B cell (primary cell): Measurements from ENCODE around the gene PDHX. TPM values are rescaled to one million over a fixed set of nuclear protein-coding genes. Genes with fewer than 3 reads are reported as not detected.

Experiments used
- ATAC-seq: fragments of 200-7000 bp; cut with Tn5 transposase; one replicate; pipeline ENCODE4 v1.10.0; 2021; ENCODE audit warnings: low read depth, mild to moderate bottlenecking, moderate number of reproducible peaks, moderate library complexity
- CTCF ChIA-PET: fragments of 350-600 bp; sonication (Branson Sonifier 250); formaldehyde crosslinking; loops from one replicate; lab custom pipeline; 2021; ENCODE audit warnings: antibody characterized with exemption, inconsistent platforms; lab: Charles Lee
- POLR2A ChIA-PET: fragments of 350-600 bp; sonication (Branson Sonifier 250); formaldehyde crosslinking; loops from one replicate; lab custom pipeline; 2021; ENCODE audit warnings: antibody characterized with exemption; lab: Charles Lee
- DNase-seq: peaks from one replicate; pipeline ENCODE4 v3.0.0; 2013
- H2AFZ ChIP-seq: 2 replicates; pipeline ENCODE4 v1.6.1; 2012; ENCODE audit warnings: mild to moderate bottlenecking, low read depth, low read length; ENCODE audit not compliant: insufficient read depth, poor library complexity, severe bottlenecking
- H3K27ac ChIP-seq, 2 donors: 1 replicate in 1 of 2; 2 replicates in 1 of 2; pipeline ENCODE4 v1.5.1; 2012 to 2013; ENCODE audit warnings: low read length in 2 of 2, mild to moderate bottlenecking in 2 of 2, moderate library complexity in 1 of 2
- H3K27me3 ChIP-seq, 4 experiments: fragments of 200-600 bp in 1 of 4; sonication (generic) in 1 of 4; replicated peaks in 1 of 4; 1 replicate in 2 of 4; 2 replicates in 2 of 4; pipeline versions ENCODE4 v1.6.1 to v1.7.0; 2013 to 2016; ENCODE audit warnings: low read length in 3 of 4, mild to moderate bottlenecking in 2 of 4, mixed read lengths in 1 of 4, moderate library complexity in 1 of 4; ENCODE audit not compliant: insufficient read depth in 4 of 4, control insufficient read depth in 3 of 4; ENCODE audit errors: control extremely low read depth in 1 of 4
- H3K36me3 ChIP-seq, 2 experiments: replicated peaks in 1 of 2; 1 replicate in 1 of 2; 2 replicates in 1 of 2; pipeline versions ENCODE4 v1.6.1 to v1.7.1; 2013; ENCODE audit warnings: low read length in 1 of 2; ENCODE audit not compliant: insufficient read depth in 2 of 2, control insufficient read depth in 1 of 2; ENCODE audit errors: control extremely low read depth in 1 of 2, extremely low read depth in 1 of 2
- H3K4me1 ChIP-seq, 2 donors: fragments of 200-600 bp in 1 of 2; sonication (generic) in 1 of 2; 1 replicate in 1 of 2; 2 replicates in 1 of 2; pipeline versions ENCODE4 v1.5.1 to v1.6.1; 2013 to 2017; ENCODE audit warnings: low read length in 2 of 2; ENCODE audit not compliant: control insufficient read depth in 2 of 2, insufficient read depth in 2 of 2
- H3K4me2 ChIP-seq: replicated peaks from 2 replicates; pipeline ENCODE3; 2012; ENCODE audit warnings: mild to moderate bottlenecking, low read depth, low read length; ENCODE audit not compliant: poor library complexity, severe bottlenecking
- H3K4me3 ChIP-seq, 5 experiments: fragments of 200-600 bp in 1 of 5; sonication (generic) in 1 of 5; 1 replicate in 3 of 5; 2 replicates in 2 of 5; pipeline versions ENCODE4 v1.5.1 to v1.7.0; 2011 to 2016; ENCODE audit warnings: low read length in 4 of 5, mild to moderate bottlenecking in 4 of 5, low read depth in 2 of 5, control low read depth in 1 of 5, moderate library complexity in 1 of 5; ENCODE audit not compliant: insufficient read depth in 1 of 5; ENCODE audit errors: control extremely low read depth in 1 of 5, extremely low read depth in 1 of 5
- H3K79me2 ChIP-seq: fragments of 200-600 bp; sonication (generic); one replicate; pipeline ENCODE4 v1.6.0; 2016; ENCODE audit warnings: low read length; ENCODE audit not compliant: control insufficient read depth, insufficient read depth
- H3K9ac ChIP-seq: fragments of 200-600 bp; sonication (generic); 2 replicates; pipeline ENCODE4 v1.6.1; 2017; ENCODE audit warnings: mild to moderate bottlenecking, low read length, moderate library complexity
- H3K9me3 ChIP-seq, 3 donors: one replicate each; pipeline versions ENCODE4 v1.6.1 to v1.7.1; 2013; ENCODE audit warnings: low read length in 2 of 3; ENCODE audit not compliant: control insufficient read depth in 2 of 3, insufficient read depth in 1 of 3; ENCODE audit errors: control extremely low read depth in 1 of 3
- H4K20me1 ChIP-seq: 2 replicates; pipeline ENCODE4 v1.6.0; 2012; ENCODE audit warnings: mild to moderate bottlenecking, low read length; ENCODE audit not compliant: insufficient read depth, control insufficient read depth, poor library complexity, severe bottlenecking
- H3K27ac Mint-ChIP-seq: one replicate; pipeline ENCODE4 v1.8.0; 2021; ENCODE audit warnings: mixed read lengths
- H3K27me3 Mint-ChIP-seq: one replicate; pipeline ENCODE4 v1.8.0; 2021; ENCODE audit warnings: mixed read lengths
- H3K4me1 Mint-ChIP-seq: one replicate; pipeline ENCODE4 v1.8.0; 2021; ENCODE audit warnings: mixed read lengths
- H3K4me3 Mint-ChIP-seq: one replicate; pipeline ENCODE4 v1.8.0; 2021; ENCODE audit warnings: mixed read lengths
- H3K9me3 Mint-ChIP-seq: one replicate; pipeline ENCODE4 v1.8.0; 2022; ENCODE audit warnings: mixed read lengths; ENCODE audit not compliant: insufficient read depth
- CTCF ChIP-seq: fragments of 200-600 bp; IDR thresholded peaks from one replicate; pipeline ENCODE4 v1.8.0; 2022; ENCODE audit warnings: antibody characterized with exemption, mild to moderate bottlenecking
- EZH2 ChIP-seq: IDR thresholded peaks from 2 replicates; pipeline ENCODE4 v1.6.1; 2012; ENCODE audit warnings: borderline replicate concordance, low read depth, mild to moderate bottlenecking, moderate library complexity, low read length; ENCODE audit not compliant: insufficient read depth, poor library complexity, severe bottlenecking
- WGBS: methylation state at CpG from one replicate; pipeline ENCODE4 v1.1.5; 2013; ENCODE audit warnings: missing lambda C conversion rate; ENCODE audit not compliant: insufficient coverage; 5-methylcytosine and 5-hydroxymethylcytosine counted together
- intact Hi-C: fragments of 100-400 bp; cut with micrococcal nuclease; formaldehyde crosslinking; loops from one replicate; pipeline ENCODE4 v1.10.0; 2022
- polyA plus RNA-seq: library from polyadenylated mRNA; depleted of rRNA; stranded (reverse); fragments of >200 nt; gene quantifications from 2 replicates; pipeline ENCODE4 v1.2.3, GENCODE V29; 2012
- total RNA-seq, 2 donors: library from RNA; stranded (reverse); fragments of 120-200 nt in 1 of 2; gene quantifications; 1 replicate in 1 of 2; 2 replicates in 1 of 2; pipeline versions ENCODE4 v1.2.3 to v1.2.4, GENCODE V29; 2013 to 2022

PDHX gene
- total and polyA plus RNA-seq, 2 donors (not counting 1 experiment from before 2014, with no cell fraction given), result 6.2 to 35.4 TPM

DNA sequence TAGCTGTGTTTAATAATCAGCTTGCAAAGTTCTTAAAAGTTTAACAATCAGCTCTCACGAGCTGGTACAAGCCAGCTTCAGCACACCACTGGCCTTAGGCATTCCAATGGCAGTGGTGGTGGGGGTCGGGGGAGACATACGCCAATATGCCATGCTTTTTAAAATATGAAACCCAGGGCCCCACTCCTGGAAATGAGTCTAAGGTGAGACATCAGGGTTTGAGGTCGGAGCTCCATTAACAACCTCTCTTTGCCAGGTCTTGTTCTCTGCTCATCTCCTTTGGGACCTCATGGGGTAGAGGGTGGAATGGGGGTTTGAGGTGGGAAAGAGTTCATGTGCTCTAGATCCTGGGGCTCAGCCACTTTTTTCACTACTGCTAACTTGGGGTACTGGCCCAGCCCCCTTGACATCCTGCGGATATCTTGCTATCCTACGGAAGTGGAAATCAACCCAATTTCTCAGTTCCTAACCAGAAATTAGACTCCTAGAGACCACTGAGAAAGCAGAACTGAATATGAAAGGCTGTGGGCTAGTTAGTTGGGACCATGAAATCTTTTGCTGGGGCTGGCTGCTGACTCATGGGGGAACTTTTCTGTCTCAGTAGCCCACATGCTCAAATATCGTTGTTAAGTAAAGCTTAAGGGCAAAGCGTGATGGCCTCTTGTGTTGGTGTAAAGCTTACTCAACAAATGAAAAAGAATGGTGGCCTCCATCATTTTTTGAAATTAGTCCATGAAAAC is 90.1 kb downstream of the PDHX start:
- peaks cover 31% of the 10 kb centered on the region for H3K4me1 Mint-ChIP-seq
- Histone ChIP-seq H3K4me3 (no peak overlapping the region), H4K20me1 (no peaks in the 10 kb centered on the region), H3K4me2 (no peak overlapping the region), H3K27me3 (no peaks in the 10 kb centered on the region), H3K27ac (no peak overlapping the region), H3K9me3 (no peaks in the 10 kb centered on the region), H3K79me2 (no peaks in the 10 kb centered on the region), H3K9ac (no peak overlapping the region), H3K4me1 (peaks cover 6 to 10% of the 10 kb centered on the region in 2 donors), H3K36me3 (no peaks in the 10 kb centered on the region), H2AFZ (no peak overlapping the region)
- ChIA-PET CTCF (interaction anchor here (0.6 to 1.8 kb wide), 10 partner anchors 9 to 381 kb away, joined by 3 to 5 read pairs (median 3); partner anchors contain the start of gene CD44), POLR2A (interaction anchor here (0.8 to 1.5 kb wide), 2 partner anchors 41 to 182 kb away, joined by 3 to 4 read pairs; no protein-coding TSS in a partner anchor)
- peak overlapping the region; percentile 50 for H3K27ac Mint-ChIP-seq
- ATAC-seq (peak; percentile 89), DNase-seq (peak; percentile 63)
- TF ChIP-seq EZH2 (no peak), CTCF (no peak)
- no peaks in the 10 kb centered on the region for H3K27me3 Mint-ChIP-seq
- no peak overlapping the region for H3K4me3 Mint-ChIP-seq
- no peaks in the 10 kb centered on the region for H3K9me3 Mint-ChIP-seq
- 67% methylated on average over 3 of the region's 8 CpGs for WGBS
- intact Hi-C loops, result loop anchor here (1.0 kb wide), 1 partner anchor 71 kb away; no protein-coding TSS in a partner anchor

- Histone ChIP-seq H3K79me2 (no peaks in the 10 kb centered on the region), H3K9ac (no peak overlapping the region), H3K4me2 (no peak overlapping the region), H3K9me3 (no peaks in the 10 kb centered on the region), H3K27me3 (no peaks in the 10 kb centered on the region), H3K36me3 (no peaks in the 10 kb centered on the region), H3K27ac (no peak overlapping the region), H3K4me3 (no peak overlapping the region), H2AFZ (no peak overlapping the region), H3K4me1 (peaks cover 8 to 14% of the 10 kb centered on the region in 2 donors), H4K20me1 (no peaks in the 10 kb centered on the region)
- ATAC-seq (no peak), DNase-seq (no peak)
- Mint-ChIP-seq H3K4me3 (no peak overlapping the region), H3K27me3 (no peaks in the 10 kb centered on the region), H3K4me1 (peaks cover 35% of the 10 kb centered on the region), H3K27ac (peak overlapping the region; percentile 37), H3K9me3 (no peaks in the 10 kb centered on the region)
- CTCF ChIA-PET, result interaction anchor here (1.0 to 1.8 kb wide), 4 partner anchors 18 to 171 kb away, joined by 3 to 5 read pairs (median 4); partner anchors contain the start of gene CD44
- intact Hi-C loops, result no loop called here
- POLR2A ChIA-PET, result interaction anchor here (1.5 kb wide), 1 partner anchor 40 kb away, joined by 4 read pairs; no protein-coding TSS in a partner anchor
- no peak for TF ChIP-seq CTCF
- TF ChIP-seq EZH2, result no peak
- no CpG with 5 or more reads among the region's 2 CpGs for WGBS
Observed at GRCh38 chr11:35007277-35007676, 90.9 kb downstream of the PDHX start.
